PFSK-1 (cell line): ENCODE measurements around the gene PLXNC1.

Experiments
- SIN3A ChIP-seq: IDR thresholded peaks from 2 replicates; pipeline ENCODE4 v1.6.1; 2012; ENCODE audit warnings: mild to moderate bottlenecking, low read length, moderate library complexity, borderline replicate concordance; ENCODE audit not compliant: insufficient read depth
- TF ChIP-seq, protein P1 (sequence below), 2 experiments: IDR thresholded peaks; 2 replicates each; pipeline versions ENCODE4 v1.6.1 to v1.8.0; 2011 to 2012; ENCODE audit warnings: low read depth in 2 of 2, low read length in 2 of 2, control low read depth in 1 of 2, inconsistent platforms in 1 of 2, mild to moderate bottlenecking in 1 of 2, moderate library complexity in 1 of 2; ENCODE audit not compliant: insufficient read depth in 1 of 2

DNA sequence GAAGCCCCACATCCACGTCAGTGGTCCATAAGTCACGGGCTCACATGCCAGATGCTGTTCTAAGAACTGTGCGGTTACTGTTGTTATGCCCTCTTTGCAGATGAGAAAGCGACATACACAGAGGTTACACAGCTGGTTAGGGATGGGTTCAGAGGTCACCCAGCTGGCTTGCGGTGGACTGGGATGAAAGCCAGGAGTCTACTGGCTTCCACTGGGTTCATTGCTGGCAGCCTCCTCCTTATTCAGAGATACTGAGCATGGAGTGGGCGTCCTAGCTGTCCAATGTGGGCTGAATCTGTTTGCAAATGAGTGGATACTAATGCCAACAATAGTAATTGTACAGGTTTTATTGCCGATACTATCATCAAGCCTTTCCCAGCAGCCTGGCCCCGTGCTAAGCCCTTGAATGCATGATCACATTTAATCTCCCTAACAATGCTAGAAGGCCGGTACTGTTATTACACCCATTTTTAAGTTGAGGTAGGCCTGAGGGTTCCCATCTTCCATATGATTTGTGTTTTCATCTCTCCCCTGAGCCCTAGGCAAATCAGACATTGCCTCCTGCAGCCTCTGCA lies 129.1 kb downstream of the PLXNC1 start:
- TF ChIP-seq SIN3A: no peak
- TF ChIP-seq, protein P1, sequence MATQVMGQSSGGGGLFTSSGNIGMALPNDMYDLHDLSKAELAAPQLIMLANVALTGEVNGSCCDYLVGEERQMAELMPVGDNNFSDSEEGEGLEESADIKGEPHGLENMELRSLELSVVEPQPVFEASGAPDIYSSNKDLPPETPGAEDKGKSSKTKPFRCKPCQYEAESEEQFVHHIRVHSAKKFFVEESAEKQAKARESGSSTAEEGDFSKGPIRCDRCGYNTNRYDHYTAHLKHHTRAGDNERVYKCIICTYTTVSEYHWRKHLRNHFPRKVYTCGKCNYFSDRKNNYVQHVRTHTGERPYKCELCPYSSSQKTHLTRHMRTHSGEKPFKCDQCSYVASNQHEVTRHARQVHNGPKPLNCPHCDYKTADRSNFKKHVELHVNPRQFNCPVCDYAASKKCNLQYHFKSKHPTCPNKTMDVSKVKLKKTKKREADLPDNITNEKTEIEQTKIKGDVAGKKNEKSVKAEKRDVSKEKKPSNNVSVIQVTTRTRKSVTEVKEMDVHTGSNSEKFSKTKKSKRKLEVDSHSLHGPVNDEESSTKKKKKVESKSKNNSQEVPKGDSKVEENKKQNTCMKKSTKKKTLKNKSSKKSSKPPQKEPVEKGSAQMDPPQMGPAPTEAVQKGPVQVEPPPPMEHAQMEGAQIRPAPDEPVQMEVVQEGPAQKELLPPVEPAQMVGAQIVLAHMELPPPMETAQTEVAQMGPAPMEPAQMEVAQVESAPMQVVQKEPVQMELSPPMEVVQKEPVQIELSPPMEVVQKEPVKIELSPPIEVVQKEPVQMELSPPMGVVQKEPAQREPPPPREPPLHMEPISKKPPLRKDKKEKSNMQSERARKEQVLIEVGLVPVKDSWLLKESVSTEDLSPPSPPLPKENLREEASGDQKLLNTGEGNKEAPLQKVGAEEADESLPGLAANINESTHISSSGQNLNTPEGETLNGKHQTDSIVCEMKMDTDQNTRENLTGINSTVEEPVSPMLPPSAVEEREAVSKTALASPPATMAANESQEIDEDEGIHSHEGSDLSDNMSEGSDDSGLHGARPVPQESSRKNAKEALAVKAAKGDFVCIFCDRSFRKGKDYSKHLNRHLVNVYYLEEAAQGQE (IDR thresholded peaks at IDR 0.05; ENCODE audit: insufficient read depth in 1 of 2, low read depth in 2 of 2, low read length in 2 of 2): no peak
